SK-N-MC (cell line): ENCODE results near the gene FOXA3.

Source experiments
- EZH2 ChIP-seq: fragments of 200-600 bp; sonication (generic); IDR thresholded peaks from one replicate; pipeline ENCODE4 v1.6.1; 2017; ENCODE audit warnings: antibody characterized with exemption
- POLR2AphosphoS5 ChIP-seq: IDR thresholded peaks from 2 replicates; pipeline ENCODE4 v1.6.1; 2012; ENCODE audit warnings: mild to moderate bottlenecking, low read depth, low read length, borderline replicate concordance

DNA sequence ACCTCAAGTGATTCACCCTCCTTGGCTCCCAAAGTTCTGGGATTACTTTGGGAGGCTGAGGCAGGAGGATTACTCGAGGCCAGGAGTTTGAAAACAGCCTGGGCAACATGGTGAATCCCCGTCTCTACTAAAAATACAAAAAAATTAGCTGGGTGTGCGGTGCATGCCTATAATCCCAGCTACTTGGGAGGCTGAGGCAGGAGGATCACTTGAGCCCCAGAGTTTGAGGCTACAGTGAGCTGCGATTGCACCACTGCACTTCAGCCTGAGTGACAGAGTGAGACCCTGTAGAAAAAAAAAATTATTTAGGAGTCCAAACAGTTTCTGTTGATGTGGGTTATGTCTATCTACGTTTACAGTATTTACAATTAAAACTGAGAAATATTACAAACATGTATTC is 6.7 kb downstream of the FOXA3 start:
- TF ChIP-seq EZH2 (no peak), POLR2AphosphoS5 (no peak)
